Measurements from ENCODE around the gene ENPP6. TPM values are rescaled to one million over a fixed set of nuclear protein-coding genes. Genes with fewer than 3 reads are reported as not detected.

Gene ENPP6
- total and polyA plus RNA-seq, 12 donors, result 0.03 to 0.68 (median 0.07) TPM; not detected in 3

- H3K36me3 ChIP-seq, result no peaks in the 10 kb centered on the region
These were observed 24.7 kb downstream of the ENPP6 start for GRCh38 chr4:184192933-184193332.

GRCh38 chr4:184191267-184191666, 26.4 kb downstream of the ENPP6 start:
- no peak overlapping the region for H3K4me3 ChIP-seq
- WGBS, 2 donors, result 93 to 95% methylated on average over 6 of the region's 6 CpGs
- H3K27ac ChIP-seq, result no peak overlapping the region
- no peaks in the 10 kb centered on the region for H3K36me3 ChIP-seq
- ATAC-seq, result no peak
- intact Hi-C loops (cut with DNase I), result no loop called here
- H3K9me3 ChIP-seq, result peaks cover 0 to 6% (median 0%) of the 10 kb centered on the region in 11 donors
- H3K4me1 ChIP-seq, result no peaks in the 10 kb centered on the region
- no peaks in the 10 kb centered on the region for H3K27me3 ChIP-seq
- no peak for DNase-seq
- TF ChIP-seq CTCF (IDR thresholded peaks at IDR 0.05), result no peak

More at GRCh38 chr4:184192933-184193332, 24.7 kb downstream of the ENPP6 start:
- H3K9me3 ChIP-seq, result peaks cover 0 to 6% (median 0%) of the 10 kb centered on the region in 11 donors
- ATAC-seq (no peak), DNase-seq (no peak)
- intact Hi-C loops (cut with DNase I), result no loop called here
- H3K4me1 ChIP-seq, result no peaks in the 10 kb centered on the region
- 93 to 95% methylated on average over 2 of the region's 2 CpGs for WGBS, 2 donors
- H3K4me3 ChIP-seq, result no peak overlapping the region
- TF ChIP-seq CTCF (IDR thresholded peaks at IDR 0.05), result no peak
- H3K27me3 ChIP-seq, result no peaks in the 10 kb centered on the region
- H3K27ac ChIP-seq, result no peak overlapping the region

GRCh38 chr4:184190711-184191110, 27.0 kb downstream of the ENPP6 start:
- intact Hi-C loops (cut with DNase I), result no loop called here
- H3K36me3 ChIP-seq, result no peaks in the 10 kb centered on the region
- H3K4me3 ChIP-seq, result no peak overlapping the region
- H3K27me3 ChIP-seq, result no peaks in the 10 kb centered on the region
- ATAC-seq (no peak), DNase-seq (no peak)
- H3K27ac ChIP-seq, result no peak overlapping the region
- H3K9me3 ChIP-seq, result peaks cover 0 to 6% (median 0%) of the 10 kb centered on the region in 11 donors
- WGBS, 2 donors, result 92 to 95% methylated on average over 4 of the region's 4 CpGs
- no peaks in the 10 kb centered on the region for H3K4me1 ChIP-seq
- no peak for TF ChIP-seq CTCF (IDR thresholded peaks at IDR 0.05)

GRCh38 chr4:184189966-184190365, 27.7 kb downstream of the ENPP6 start:
- peaks cover 0 to under 1% (median 0%) of the 10 kb centered on the region in 7 donors for H3K27me3 ChIP-seq
- WGBS, 2 donors, result 54 to 75% methylated on average over 4 of the region's 4 CpGs
- no peak for TF ChIP-seq CTCF (IDR thresholded peaks at IDR 0.05)
- H3K36me3 ChIP-seq, result no peaks in the 10 kb centered on the region
- ATAC-seq (no peak), DNase-seq (no peak)
- H3K4me3 ChIP-seq, result no peak overlapping the region
- intact Hi-C loops (cut with DNase I), result no loop called here
- no peak overlapping the region for H3K27ac ChIP-seq
- no peaks in the 10 kb centered on the region for H3K4me1 ChIP-seq
- peaks cover 0 to 6% (median 0%) of the 10 kb centered on the region in 11 donors for H3K9me3 ChIP-seq

Measured in heart right ventricle (tissue), 16 donors.